Dedifferentiated amniotic fluid mesenchymal stem cell (primary cell): Measurements from ENCODE around the gene ARPP21.

Source experiments
- DNase-seq: peaks from one replicate; pipeline ENCODE4 v3.0.0-alpha.2; 2016; ENCODE audit errors: extremely low spot score

ARPP21 gene

GRCh38 chr3:35737527-35737926 lies 98.2 kb downstream of the ARPP21 start:
- no peak for DNase-seq

GRCh38 chr3:35737934-35738706 lies 98.8 kb downstream of the ARPP21 start:
- no peak for DNase-seq

- DNase-seq: no peak
Measured at GRCh38 chr3:35739181-35739809, 100.0 kb downstream of the ARPP21 start.

GRCh38 chr3:35739964-35740527 lies 100.7 kb downstream of the ARPP21 start:
- DNase-seq: no peak

- no peak for DNase-seq
Measured at GRCh38 chr3:35743218-35743617, 103.9 kb downstream of the ARPP21 start.

- no peak for DNase-seq
Measured at GRCh38 chr3:35744419-35744818, 105.1 kb downstream of the ARPP21 start.

- DNase-seq: no peak
Measured at GRCh38 chr3:35745351-35745750, 106.0 kb downstream of the ARPP21 start.

GRCh38 chr3:35745802-35746484 lies 106.6 kb downstream of the ARPP21 start:
- no peak for DNase-seq

GRCh38 chr3:35746492-35746891 lies 107.2 kb downstream of the ARPP21 start:
- no peak for DNase-seq

GRCh38 chr3:35748144-35748543 lies 108.8 kb downstream of the ARPP21 start:
- DNase-seq: no peak

- DNase-seq: no peak
Measured at GRCh38 chr3:35751207-35751606, 111.9 kb downstream of the ARPP21 start.

- DNase-seq: no peak
Measured at GRCh38 chr3:35757991-35758757, 118.8 kb downstream of the ARPP21 start.

GRCh38 chr3:35760146-35760545 lies 120.8 kb downstream of the ARPP21 start:
- no peak for DNase-seq

GRCh38 chr3:35761311-35761710 lies 122.0 kb downstream of the ARPP21 start:
- DNase-seq: no peak

- no peak for DNase-seq
Measured at GRCh38 chr3:35772381-35773015, 133.2 kb downstream of the ARPP21 start.

GRCh38 chr3:35773417-35773816 lies 134.1 kb downstream of the ARPP21 start:
- no peak for DNase-seq

- no peak for DNase-seq
Measured at GRCh38 chr3:35776346-35776745, 137.0 kb downstream of the ARPP21 start.

- no peak for DNase-seq
Measured at GRCh38 chr3:35777065-35777464, 137.7 kb downstream of the ARPP21 start.

GRCh38 chr3:35777563-35778554 lies 138.5 kb downstream of the ARPP21 start:
- DNase-seq: no peak

- DNase-seq: no peak
Measured at GRCh38 chr3:35779611-35780010, 140.3 kb downstream of the ARPP21 start.
